IPS DF 4.7 (cell line): ENCODE results near the gene GLMN.
"Not testable (repeated sequence)": the region's sequence is repeated elsewhere in the genome, so short reads cannot be mapped to it uniquely, and the experiment has no call there.

Experiments used
- DNase-seq: peaks from one replicate; pipeline ENCODE4 v3.0.0-alpha.2; 2013; ENCODE audit warnings: low spot score; ENCODE audit errors: extremely low read depth

Gene GLMN

GRCh38 chr1:92299477-92300150 lies 827 bp upstream of the GLMN start:
- no peak for DNase-seq

- DNase-seq = no peak
These were observed 594 bp downstream of the GLMN start for GRCh38 chr1:92298213-92298572.

- DNase-seq = no peak
These were observed 7.3 kb downstream of the GLMN start for GRCh38 chr1:92291372-92291999.

GRCh38 chr1:92281411-92281810 lies 17.4 kb downstream of the GLMN start:
- DNase-seq = not testable (repeated sequence)

- not testable (repeated sequence) for DNase-seq
These were observed 19.0 kb downstream of the GLMN start for GRCh38 chr1:92279781-92280180.

- DNase-seq = no peak
These were observed 21.6 kb downstream of the GLMN start for GRCh38 chr1:92277105-92277723.

GRCh38 chr1:92276082-92276481 lies 22.7 kb downstream of the GLMN start:
- DNase-seq = no peak

- DNase-seq = no peak
These were observed 23.8 kb downstream of the GLMN start for GRCh38 chr1:92274939-92275338.

- no peak for DNase-seq
These were observed 25.7 kb downstream of the GLMN start for GRCh38 chr1:92273039-92273438.

GRCh38 chr1:92262516-92262915 lies 36.3 kb downstream of the GLMN start:
- DNase-seq = no peak

- DNase-seq = no peak
These were observed 39.4 kb downstream of the GLMN start for GRCh38 chr1:92259350-92259749.

- not testable (repeated sequence) for DNase-seq
These were observed 44.1 kb downstream of the GLMN start for GRCh38 chr1:92254714-92255113.

- DNase-seq = no peak
These were observed 54.4 kb downstream of the GLMN start for GRCh38 chr1:92244376-92244775.

- DNase-seq = no peak
These were observed 58.8 kb downstream of the GLMN start for GRCh38 chr1:92240034-92240433.

GRCh38 chr1:92230736-92231135 lies 68.1 kb downstream of the GLMN start:
- no peak for DNase-seq

GRCh38 chr1:92228401-92228800 lies 70.4 kb downstream of the GLMN start:
- no peak for DNase-seq

GRCh38 chr1:92219028-92219427 lies 79.8 kb downstream of the GLMN start:
- DNase-seq = no peak

GRCh38 chr1:92218559-92218958 lies 80.2 kb downstream of the GLMN start:
- DNase-seq = no peak

GRCh38 chr1:92217721-92218120 lies 81.1 kb downstream of the GLMN start, which contains the start of gene C1orf146:
TSS of gene C1orf146 (plus strand) at chr1:92217915. CDS start at chr1:92231421, 13,506 bp downstream.
- DNase-seq = no peak

- DNase-seq = no peak
These were observed 87.6 kb downstream of the GLMN start for GRCh38 chr1:92211166-92211565.

GRCh38 chr1:92210701-92211100 lies 88.1 kb downstream of the GLMN start:
- no peak for DNase-seq

- no peak for DNase-seq
These were observed 95.7 kb downstream of the GLMN start for GRCh38 chr1:92203105-92203504.

- no peak for DNase-seq
These were observed 96.8 kb downstream of the GLMN start for GRCh38 chr1:92201973-92202372.
